T-helper 2 cell (primary cell): ENCODE data around the gene TMEM121B.
A peak's percentile ranks its signal among the peaks of the same experiment; 100 is the strongest.
"Not testable (repeated sequence)": the region's sequence is repeated elsewhere in the genome, so short reads cannot be mapped to it uniquely, and the experiment has no call there.

Source experiments
- DNase-seq, 5 experiments: peaks; one replicate each; pipeline versions ENCODE4 v3.0.0 to v3.0.0-alpha.2; 2012 to 2022
- total RNA-seq, 2 donors: gene quantifications; one replicate each; lab custom pipeline; 2026; lab: John Stamatoyannopoulos, UW

The TMEM121B gene
- 0 reads per million in 2 donors for total RNA-seq

- no peak for DNase-seq
These were observed at the start of gene TMEM121B for GRCh38 chr22:17121233-17122195. TSS of gene TMEM121B (minus strand) at chr22:17121360. CDS start at chr22:17121127, 233 bp downstream.

GRCh38 chr22:17167486-17167885 lies 46.3 kb upstream of the TMEM121B start:
- DNase-seq = no peak

DNA sequence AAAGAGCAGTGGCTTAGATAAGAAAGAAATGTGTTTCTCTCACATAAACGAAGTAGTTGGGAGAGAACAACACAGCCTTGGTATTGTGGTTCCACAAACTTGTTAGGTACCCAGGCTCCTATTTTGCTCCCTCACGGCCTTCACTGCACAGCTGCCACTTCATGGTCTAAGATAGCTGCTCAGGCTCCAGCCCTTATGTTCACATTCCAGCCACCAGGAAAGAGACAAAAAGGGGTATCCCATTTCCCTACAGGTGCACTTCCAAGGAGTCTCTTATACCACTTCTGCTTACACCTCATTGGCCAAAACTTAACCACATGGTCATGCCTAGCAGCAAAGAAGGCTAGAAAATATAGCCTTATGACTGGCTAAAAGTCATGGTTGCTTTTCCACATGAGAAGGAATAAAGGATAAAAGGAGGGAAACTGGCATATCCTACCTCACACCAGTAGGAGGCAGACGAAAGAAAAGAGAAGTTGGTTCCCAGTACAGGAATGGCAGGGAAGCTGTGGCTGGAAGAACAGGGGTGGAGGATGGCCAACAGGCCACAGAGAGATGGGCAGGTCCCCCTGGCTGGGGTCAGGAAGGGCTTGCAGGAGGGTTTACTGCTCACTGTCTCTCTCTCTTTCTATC lies 43.3 kb upstream of the TMEM121B start:
- no peak for DNase-seq

GRCh38 chr22:17162731-17163130 lies 41.6 kb upstream of the TMEM121B start:
- DNase-seq = no peak

DNA sequence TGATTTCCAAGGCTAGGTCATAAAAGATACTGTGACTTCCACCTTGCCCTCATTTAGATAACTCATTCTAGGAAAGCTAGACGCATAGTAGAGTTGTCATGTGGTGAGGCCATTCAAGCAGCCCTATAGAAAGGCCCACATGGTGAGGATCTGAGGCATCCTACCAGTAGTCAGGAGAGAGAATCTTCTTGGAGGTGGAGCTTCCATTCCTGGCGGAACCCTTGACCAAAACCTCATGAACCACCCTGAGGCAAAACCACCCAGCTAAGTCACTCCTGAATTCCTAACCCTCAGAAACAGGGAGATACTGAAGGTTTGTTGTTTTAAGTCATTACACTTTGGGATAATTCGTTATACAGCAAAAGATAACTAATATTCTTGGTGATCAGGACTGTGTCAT lies 40.8 kb upstream of the TMEM121B start:
- no peak for DNase-seq

DNA sequence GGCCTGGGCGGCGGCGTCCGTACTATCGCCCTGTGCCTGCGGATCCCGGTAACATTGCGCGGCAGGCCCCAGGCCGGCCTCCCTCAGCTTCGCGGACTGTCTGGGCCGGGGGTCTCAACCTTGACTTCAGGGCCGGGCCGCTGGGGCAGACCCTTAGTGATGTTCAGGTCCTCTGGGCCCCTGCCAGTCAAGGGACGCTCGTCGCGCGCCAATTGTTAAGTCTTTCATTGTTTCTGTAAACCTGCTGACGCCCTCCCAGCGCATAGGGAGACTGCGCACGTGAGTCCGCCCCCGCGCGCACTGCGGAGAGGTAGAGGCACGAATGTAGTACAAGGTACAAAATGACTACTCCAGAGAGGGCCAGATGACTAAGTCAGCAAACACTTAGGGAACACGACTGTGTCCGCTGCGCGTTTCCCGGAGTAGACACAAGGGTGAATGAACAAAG lies 38.4 kb upstream of the TMEM121B start:
- DNase-seq = peak in 3 of 5 experiments; percentile 17 to 73 (median 61)

DNA sequence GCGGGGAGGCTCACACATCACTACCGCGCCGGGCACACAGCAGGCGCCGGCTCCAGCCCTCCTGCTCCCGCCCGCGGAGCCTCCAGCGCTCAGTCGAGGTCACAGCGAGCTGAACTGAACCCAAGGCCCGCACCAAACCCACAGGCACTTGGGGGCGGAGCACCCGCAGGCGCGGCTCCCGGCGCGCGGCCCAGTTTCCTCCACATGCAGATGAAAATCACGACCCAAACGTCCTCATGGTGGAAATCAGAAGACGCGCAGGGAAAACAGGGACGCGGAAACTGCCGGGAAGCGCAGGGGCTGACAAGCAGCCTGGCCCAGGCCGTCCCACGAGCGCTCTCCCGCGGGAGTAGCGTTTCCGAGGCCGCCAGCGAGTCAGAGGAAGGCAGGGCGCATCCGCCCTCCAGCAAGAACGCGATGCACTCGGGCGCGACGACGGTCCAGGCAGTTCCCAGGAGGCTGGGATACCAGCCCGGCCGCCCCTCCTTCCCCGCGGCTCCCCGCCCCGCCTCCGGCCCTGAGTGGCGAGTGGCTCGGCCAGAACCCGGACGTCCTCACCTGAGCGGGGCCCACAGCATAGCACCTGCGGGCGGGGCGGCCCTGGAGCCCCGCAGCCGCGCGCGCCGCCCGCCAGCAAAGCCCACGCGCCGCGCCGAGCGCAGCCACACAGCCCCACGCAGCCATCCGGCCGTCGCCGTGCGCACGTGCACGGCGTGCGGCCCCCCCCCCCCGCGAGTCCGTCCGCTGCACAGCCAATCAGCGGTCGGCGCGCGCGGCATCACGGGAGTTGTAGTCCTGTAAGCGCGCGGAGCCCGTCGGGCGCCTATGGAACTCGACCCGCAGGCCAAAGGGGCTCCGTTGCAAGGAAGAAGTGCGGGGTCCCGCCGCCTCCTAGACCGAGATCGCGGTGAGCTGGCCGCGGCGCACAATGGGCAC lies 37.7 kb upstream of the TMEM121B start, which contains the start of gene HDHD5:
HDHD5 (minus strand) TSS at position 710 of the 936 bp plus-strand sequence; CDS start at position 684, 26 bp downstream.
- DNase-seq = peak; percentile 71 to 93 (median 87)

DNA sequence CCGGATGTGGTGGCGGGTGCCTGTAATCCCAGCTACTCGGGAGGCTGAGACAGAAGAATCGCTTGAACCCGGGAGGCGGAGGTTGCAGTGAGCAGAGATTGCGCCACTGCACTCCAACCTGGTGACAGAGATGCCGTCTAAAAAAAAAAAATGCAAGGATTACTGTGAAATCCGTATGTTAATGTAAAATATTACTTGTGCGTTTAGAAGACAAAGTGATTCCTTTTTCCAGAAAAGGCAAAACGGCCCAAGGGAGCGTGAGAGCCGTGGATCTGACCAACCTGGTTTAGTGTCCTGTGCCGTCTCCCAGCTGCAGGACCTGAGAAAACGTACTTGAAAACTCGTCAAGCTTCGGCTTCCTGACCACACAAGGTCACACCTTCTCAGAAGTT lies 37.0 kb upstream of the TMEM121B start:
- DNase-seq = no peak

GRCh38 chr22:17157714-17158113 lies 36.6 kb upstream of the TMEM121B start:
- DNase-seq = no peak

- peak in 1 of 5 experiments; percentile 8 for DNase-seq
These were observed 34.8 kb upstream of the TMEM121B start for GRCh38 chr22:17155941-17156340.

DNA sequence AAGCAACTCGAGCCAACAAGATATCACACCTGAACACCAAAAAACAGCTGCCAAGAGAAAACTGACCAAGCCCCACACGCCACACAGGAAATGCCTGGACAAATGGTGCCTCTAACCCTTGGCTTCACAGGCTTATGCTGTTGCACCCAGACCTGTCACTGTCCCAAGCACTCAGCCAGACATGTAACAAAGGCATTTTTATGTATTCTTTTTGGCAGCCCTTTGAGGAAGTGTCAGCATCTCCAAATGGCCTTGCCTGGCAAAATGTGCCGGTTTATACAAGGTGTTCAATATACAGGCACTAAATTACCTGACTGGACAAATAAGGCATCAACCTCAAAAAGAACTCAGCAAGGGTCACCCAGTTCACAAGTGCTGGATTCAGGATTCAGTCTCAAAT lies 31.8 kb upstream of the TMEM121B start:
- DNase-seq = no peak

DNA sequence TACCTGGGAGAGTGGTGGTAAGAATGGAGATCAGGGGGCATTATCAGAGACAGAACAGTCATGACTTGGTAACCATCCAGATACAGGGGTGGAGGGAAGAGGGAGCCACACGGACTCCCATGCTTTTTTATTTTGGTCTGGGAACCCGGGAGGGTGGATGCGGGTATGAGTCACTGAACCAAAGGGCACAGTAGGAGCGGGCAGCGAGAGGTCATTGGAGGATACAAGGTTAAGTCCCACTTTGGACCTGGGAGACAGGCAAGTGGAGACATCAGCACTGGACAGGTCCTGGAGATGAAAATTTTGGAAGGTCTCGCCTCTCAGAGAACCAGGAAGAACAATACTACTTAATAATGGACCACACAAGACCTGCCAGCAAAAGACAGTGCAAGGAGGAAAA lies 31.2 kb upstream of the TMEM121B start:
- no peak for DNase-seq

DNA sequence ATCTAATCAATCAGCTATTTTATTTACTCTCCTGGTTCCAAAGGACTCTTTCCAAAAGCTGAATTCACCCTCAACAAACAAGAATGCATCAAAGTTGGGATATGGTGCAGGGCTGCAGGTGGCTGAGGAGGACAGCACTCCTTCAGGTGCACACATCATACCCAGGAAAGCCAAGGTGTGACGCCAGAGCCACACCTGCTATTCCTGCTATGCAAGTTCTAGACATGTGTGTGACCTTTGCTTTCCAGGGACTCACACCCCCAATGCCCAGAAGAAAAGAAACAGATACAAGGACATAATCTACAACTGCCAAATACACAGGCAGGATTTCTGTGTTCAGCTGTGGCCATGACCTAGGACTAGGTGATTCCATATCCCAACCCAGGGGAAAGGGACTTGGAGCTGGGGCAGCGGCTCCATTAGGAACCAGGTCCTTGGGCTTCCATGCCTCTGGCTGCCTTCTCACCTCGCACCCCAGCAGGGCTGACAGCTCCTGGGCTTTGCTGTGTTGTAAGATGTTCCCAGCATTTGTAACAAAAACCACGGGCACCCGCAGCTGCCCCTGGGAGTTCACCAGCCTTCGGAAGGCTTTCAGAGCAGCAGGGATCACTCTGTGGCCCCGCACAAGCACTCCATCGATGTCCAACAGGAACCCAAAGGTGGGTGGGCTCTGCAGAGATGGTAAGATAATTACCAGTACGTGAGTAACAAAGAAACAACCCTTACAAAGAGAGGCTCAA lies 28.1 kb upstream of the TMEM121B start:
- DNase-seq = no peak

DNA sequence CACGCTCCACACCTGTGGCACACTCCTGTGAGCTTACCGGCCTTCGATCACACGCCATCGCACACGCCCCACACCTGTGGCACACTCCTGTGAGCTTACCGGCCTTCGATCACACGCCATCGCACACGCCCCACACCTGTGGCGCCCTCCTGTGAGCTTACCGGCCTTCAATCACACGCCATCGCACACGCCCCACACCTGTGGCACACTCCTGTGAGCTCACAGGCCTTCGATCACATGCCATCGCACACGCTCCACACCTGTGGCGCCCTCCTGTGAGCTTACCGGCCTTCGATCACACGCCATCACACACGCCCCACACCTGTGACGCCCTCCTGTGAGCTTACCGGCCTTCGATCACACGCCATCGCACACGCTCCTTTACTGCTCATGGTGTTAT lies 26.3 kb upstream of the TMEM121B start:
- not testable (repeated sequence) for DNase-seq

DNA sequence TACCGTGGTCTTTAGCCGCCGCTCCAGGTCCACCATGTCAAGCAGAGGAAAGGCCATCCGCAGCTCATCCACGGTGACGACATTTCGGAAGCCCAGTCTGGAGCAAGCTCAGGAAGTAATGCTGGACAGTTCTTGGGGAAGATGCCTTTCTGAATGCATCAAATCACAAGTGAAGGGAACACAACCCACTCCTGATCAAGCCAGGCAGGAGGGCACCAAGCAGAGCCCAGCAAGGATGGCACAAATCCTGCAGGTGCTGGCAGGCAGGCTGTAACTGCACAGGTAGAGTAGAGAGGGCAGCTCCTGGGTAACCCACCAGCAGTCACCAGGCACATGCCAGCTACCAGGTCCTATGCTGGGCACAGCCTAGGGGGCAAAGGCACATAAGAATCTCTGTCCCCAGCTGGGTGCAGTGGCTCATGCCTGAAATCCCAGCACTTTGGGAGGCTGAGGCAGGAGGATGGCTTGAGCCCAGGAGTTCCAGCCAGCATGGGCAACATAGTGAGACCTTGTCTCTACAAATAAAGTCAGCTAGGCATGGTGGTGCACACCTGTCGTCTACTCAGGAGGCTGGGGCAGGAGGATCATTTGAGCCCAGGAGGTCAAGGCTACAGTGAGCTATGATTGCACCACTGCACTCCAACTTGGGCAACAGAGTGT lies 24.0 kb upstream of the TMEM121B start:
- no peak for DNase-seq

DNA sequence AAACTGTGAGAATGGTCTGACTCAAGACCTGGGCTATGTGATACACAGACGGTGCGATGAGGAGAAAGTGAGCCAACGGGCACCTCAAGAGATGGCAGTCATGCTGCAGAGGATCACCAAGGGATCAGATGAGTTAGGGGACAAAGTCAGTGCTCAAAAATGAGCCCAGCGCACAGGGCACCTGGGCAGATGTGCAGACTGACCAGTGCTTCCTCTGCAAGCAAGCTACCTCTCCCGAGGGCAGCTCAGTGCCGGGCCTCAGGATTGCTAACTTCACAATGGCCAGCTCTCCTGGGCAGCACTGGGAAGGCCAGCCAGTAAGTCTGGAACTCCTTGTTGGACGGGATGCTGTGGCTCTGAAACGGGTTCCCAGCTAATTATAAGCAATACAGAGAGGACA lies 22.7 kb upstream of the TMEM121B start:
- DNase-seq = no peak

- DNase-seq = no peak
These were observed 21.9 kb upstream of the TMEM121B start for GRCh38 chr22:17143101-17143500.

DNA sequence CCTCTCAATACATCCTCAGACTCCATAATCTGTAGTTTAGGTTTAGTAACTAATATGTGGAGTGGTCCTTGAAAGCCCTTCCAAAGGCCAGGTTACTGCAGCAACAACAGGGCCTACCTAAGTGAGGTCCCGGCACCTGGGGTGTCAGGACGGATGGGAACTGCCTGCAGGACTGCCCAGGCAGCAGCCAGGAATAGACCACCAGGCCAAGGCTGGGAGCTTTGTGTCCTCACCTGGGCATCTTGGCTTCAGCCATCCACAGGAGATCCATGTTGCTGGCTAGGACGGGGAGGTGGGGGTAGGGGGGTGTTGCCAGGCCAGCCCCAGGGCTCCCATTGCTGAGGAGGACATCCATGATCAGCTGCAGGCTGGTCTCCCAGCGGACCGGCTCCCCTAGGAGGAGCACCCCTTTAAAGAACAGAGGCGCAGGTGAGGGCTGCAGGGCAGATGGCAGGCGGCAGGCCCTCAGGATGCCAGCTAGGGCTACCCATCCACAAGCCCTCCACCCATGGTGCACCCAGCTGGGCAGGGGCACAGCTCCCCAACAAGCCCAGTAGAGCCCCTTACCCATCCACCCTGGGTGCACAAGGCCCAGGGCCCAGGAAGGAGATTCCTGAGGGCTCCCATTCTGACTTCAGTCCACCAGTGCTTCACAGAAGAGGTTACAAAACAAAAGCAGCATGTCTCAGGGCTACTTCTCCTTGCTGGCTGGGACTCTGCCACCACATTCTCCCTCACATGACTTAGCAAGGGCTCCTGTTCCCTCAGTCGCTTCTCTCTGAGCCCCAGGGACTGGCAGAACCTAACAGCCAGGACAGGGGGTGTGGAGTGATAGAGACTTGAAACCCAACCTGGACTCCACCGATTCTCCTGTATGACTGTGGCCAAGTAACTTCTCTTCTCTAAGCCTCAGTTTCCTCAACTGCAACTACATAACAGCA lies 19.9 kb upstream of the TMEM121B start:
- DNase-seq = no peak

DNA sequence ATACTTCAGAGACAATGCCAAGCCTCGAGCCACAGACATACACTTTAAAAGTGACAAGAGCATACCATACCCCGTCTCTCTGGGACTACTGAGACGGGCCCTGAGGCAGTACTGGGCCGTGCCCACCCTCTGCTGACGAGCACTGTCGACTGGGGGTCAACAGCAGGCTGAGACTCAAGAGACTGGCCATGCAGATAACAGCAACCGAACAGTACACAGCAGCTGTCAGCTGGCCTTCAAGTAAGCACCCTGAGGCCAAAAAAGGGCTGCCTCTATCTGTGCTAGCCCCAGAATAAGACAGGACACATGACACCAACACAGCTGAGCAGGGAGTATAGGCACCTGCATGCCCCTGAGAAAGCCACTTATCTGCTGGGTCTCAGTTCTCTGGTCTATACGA lies 18.9 kb upstream of the TMEM121B start:
- DNase-seq = no peak

DNA sequence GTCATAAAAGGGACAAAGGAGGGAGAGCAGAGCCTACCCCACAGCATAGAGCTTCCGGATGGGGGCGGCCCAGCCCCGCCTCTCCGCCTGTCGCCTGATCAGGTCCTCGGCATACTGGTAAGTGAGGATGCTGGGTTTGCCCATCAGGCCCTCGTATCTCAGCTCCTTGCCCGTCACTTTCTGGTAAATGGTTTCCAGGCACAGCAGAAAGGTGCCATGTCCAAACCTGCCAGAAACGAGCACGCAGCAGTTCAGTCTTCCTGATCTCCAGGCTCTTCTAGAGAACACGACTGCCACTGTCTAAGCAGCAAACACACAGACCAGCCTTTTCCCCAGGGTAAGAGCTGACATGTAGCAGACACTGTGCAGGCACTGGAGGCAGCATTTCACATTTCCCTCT lies 17.4 kb upstream of the TMEM121B start:
- no peak for DNase-seq
